ENCODE data around the gene RAB11B. TPM values are rescaled to one million over a fixed set of nuclear protein-coding genes. Genes with fewer than 3 reads are reported as not detected.

RAB11B gene
- total and polyA plus RNA-seq, 2 of the 13 experiments (the other 11 are each of a cell fraction or from before 2014, with no cell fraction given) = 6.0 to 28.4 TPM

GRCh38 chr19:8412783-8413628 lies 22.8 kb downstream of the RAB11B start, which contains the start of gene MARCHF2 (continued):
- TF ChIP-seq STAG1 (CRISPR knock-in tag; IDR thresholded peaks at IDR 0.05) (peak; percentile 53), SAP130 (CRISPR knock-in tag; IDR thresholded peaks at IDR 0.05; ENCODE audit: low read depth) (peak; percentile 77; the same call in 1 of the 2 replicates), KLF12 (CRISPR knock-in tag; IDR thresholded peaks at IDR 0.05; ENCODE audit: borderline replicate concordance) (peak; percentile 45; the same call in 1 of the 2 replicates), GTF3A (CRISPR knock-in tag; conservative IDR thresholded peaks at IDR 0.05) (no peak), RARG (CRISPR knock-in tag; IDR thresholded peaks at IDR 0.05; ENCODE audit: low read depth) (no peak), SETDB1 (CRISPR knock-in tag; IDR thresholded peaks at IDR 0.05; ENCODE audit: borderline replicate concordance) (no peak), TCF7 (IDR thresholded peaks at IDR 0.05; ENCODE audit: low read depth) (no peak), ZBTB33 (CRISPR knock-in tag; IDR thresholded peaks at IDR 0.05) (no peak), CBX1 (IDR thresholded peaks at IDR 0.05; ENCODE audit: low read depth) (no peak), MXD3 (CRISPR knock-in tag; IDR thresholded peaks at IDR 0.05) (no peak), BCL6 (CRISPR knock-in tag; IDR thresholded peaks at IDR 0.05) (no peak), MYC (CRISPR knock-in tag; IDR thresholded peaks at IDR 0.05; ENCODE audit: borderline replicate concordance) (peak; percentile 50; the same call in 1 of the 2 replicates), EZH2 (conservative IDR thresholded peaks at IDR 0.05; ENCODE audit: low read depth, low read length) (no peak), KAT8 (CRISPR knock-in tag; IDR thresholded peaks at IDR 0.05) (0 out of 2 replicates have a peak, but pooled peaks have one; percentile 27), ZNF569 (CRISPR knock-in tag; IDR thresholded peaks at IDR 0.05; ENCODE audit: borderline replicate concordance) (no peak), SALL1 (CRISPR knock-in tag; IDR thresholded peaks at IDR 0.05) (0 out of 2 replicates have a peak, but pooled peaks have one; percentile 31), ZNF251 (CRISPR knock-in tag; IDR thresholded peaks at IDR 0.05) (no peak), SAFB2 (CRISPR knock-in tag; IDR thresholded peaks at IDR 0.05; ENCODE audit: borderline replicate concordance, low read depth) (peak; percentile 51; the same call in 1 of the 2 replicates), ZNF331 (CRISPR knock-in tag; IDR thresholded peaks at IDR 0.05) (peak; percentile 39; the same call in 1 of the 2 replicates), JUN (CRISPR knock-in tag; IDR thresholded peaks at IDR 0.05) (no peak), PRDM15 (CRISPR knock-in tag; IDR thresholded peaks at IDR 0.05) (no peak), ZNF362 (CRISPR knock-in tag; IDR thresholded peaks at IDR 0.05; ENCODE audit: borderline replicate concordance) (peak; percentile 90; the same call in 1 of the 2 replicates)
